ENCODE measurements around the gene OR7A10.

- TF ChIP-seq CTCF (IDR thresholded peaks at IDR 0.05; ENCODE audit: low read depth, low read length) (no peak), EZH2phosphoT487 (IDR thresholded peaks at IDR 0.05; ENCODE audit: low read depth) (no peak)
Measured at GRCh38 chr19:14809272-14810057, 39.3 kb downstream of the OR7A10 start.
